Ovary (tissue), 9 donors: ENCODE results near the gene IPCEF1. TPM values are rescaled to one million over a fixed set of nuclear protein-coding genes. Genes with fewer than 3 reads are reported as not detected.
"Not testable (repeated sequence)": the region's sequence is repeated elsewhere in the genome, so short reads cannot be mapped to it uniquely, and the experiment has no call there.

Experiments used
- DNase-seq, 5 donors: peaks; one replicate each; pipeline ENCODE4 v3.0.0-alpha.2; 2019 to 2020
- H3K27ac ChIP-seq, 2 donors: fragments of 200-600 bp; one replicate each; pipeline versions ENCODE4 v1.5.1 to v1.8.0; 2019 to 2022
- H3K27me3 ChIP-seq: fragments of 200-600 bp; one replicate; pipeline ENCODE4 v1.8.0; 2022
- H3K36me3 ChIP-seq: fragments of 200-600 bp; sonication (generic); one replicate; pipeline ENCODE4 v1.5.1; 2019
- H3K4me1 ChIP-seq: one replicate; pipeline ENCODE4 v1.8.1; 2013; ENCODE audit warnings: mild to moderate bottlenecking, moderate library complexity; ENCODE audit not compliant: insufficient read depth
- H3K4me3 ChIP-seq: fragments of 200-600 bp; sonication (generic); one replicate; pipeline ENCODE4 v1.5.1; 2017
- H3K9me3 ChIP-seq, 2 donors: fragments of 200-600 bp in 1 of 2; sonication (generic) in 1 of 2; one replicate each; pipeline versions ENCODE4 v1.5.1 to v1.8.1; 2013 to 2019; ENCODE audit warnings: mild to moderate bottlenecking in 1 of 2, moderate library complexity in 1 of 2
- EP300 ChIP-seq: sonication (generic); formaldehyde crosslinking; IDR thresholded peaks from one replicate; pipeline ENCODE4 v1.6.1; 2017; ENCODE audit warnings: antibody characterized with exemption
- POLR2A ChIP-seq: fragments of 450-650 bp; IDR thresholded peaks from one replicate; pipeline ENCODE4 v1.6.1; 2017; ENCODE audit warnings: antibody characterized with exemption, mild to moderate bottlenecking, moderate library complexity
- WGBS, 3 donors: extraction: QIAGEN DNeasy Blood & Tissue Kit in 1 of 3; methylation state at CpG; one replicate each; pipeline versions ENCODE4 v1.1.5 to v1.1.7; 2013 to 2017; 5-methylcytosine and 5-hydroxymethylcytosine counted together
- intact Hi-C, 4 donors: fragments of 100-400 bp; cut with DNase I; formaldehyde crosslinking; loops; one replicate each; pipeline versions ENCODE4 v1.11.0 to v1.15.1; 2022 to 2023
- polyA plus RNA-seq, 2 donors: library from polyadenylated mRNA; stranded (reverse); fragments of 200-250 nt in 1 of 2; fragments of 350-450 nt in 1 of 2; fragmentation: Illumina TruSeq in 1 of 2; extraction: RNeasy Lipid Tissue Mini Kit (QIAGEN cat#74804) in 1 of 2; gene quantifications; one replicate each; pipeline ENCODE4 v1.2.3, GENCODE V29; 2013 to 2014
- total RNA-seq, 7 donors: library from RNA; depleted of rRNA in 2 of 7; stranded (reverse); fragments of >200 nt in 2 of 7; fragmentation: NEBNext Ultra II Directional in 3 of 7; extraction: Animal tissue kit (Norgen Biotek cat#: 25700) in 3 of 7; gene quantifications; one replicate each; pipeline versions ENCODE4 v1.1.0 to v1.2.4, GENCODE V29; 2016 to 2023
- TF ChIP-seq, protein P1 (sequence below), 3 donors: fragments of 450-650 bp in 2 of 3; fragments of 200-600 bp in 1 of 3; IDR thresholded peaks; one replicate each; pipeline versions ENCODE4 v1.5.1 to v1.8.0; 2016 to 2022; ENCODE audit warnings: antibody characterized with exemption in 3 of 3, mild to moderate bottlenecking in 1 of 3
- donor health status: DM: no; HTN: no; CAD: no; lungs with moderate emphysema.
- donor health status: DM: no; HTN: no; CAD: no.
- donor health status: Bipolar disorder and iron deficiency.
- donor health status: DM: yes; HTN: yes; CAD: no.
- donor health status: DM: no; HTN: no; CAD: no.
- donor health status: DM: yes; HTN: yes; CAD: no.

The IPCEF1 gene
- total and polyA plus RNA-seq, 9 donors = 1.3 to 3.4 (median 1.9) TPM

DNA sequence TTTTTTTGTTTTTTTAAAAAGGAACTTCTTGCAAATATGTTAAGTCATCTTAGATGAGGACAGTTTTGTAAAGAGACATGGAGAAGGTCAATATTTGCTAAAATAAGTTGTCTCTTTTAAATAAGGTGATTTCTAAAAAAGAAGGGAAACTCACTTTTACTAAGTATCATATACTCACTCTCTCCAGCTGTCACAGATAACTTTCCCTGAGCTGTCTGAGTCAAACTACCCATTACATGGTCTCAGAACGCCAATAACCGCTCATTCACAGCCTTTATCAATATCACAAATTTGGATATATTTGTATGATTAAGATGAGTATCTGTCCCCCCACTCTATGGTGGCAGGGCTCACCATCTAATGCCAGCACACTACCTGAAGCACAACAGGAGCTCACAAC, 47.6 kb downstream of the IPCEF1 start:
- no peak for DNase-seq
- no peaks in the 10 kb centered on the region for H3K36me3 ChIP-seq
- TF ChIP-seq POLR2A = no peak
- TF ChIP-seq, protein P1, sequence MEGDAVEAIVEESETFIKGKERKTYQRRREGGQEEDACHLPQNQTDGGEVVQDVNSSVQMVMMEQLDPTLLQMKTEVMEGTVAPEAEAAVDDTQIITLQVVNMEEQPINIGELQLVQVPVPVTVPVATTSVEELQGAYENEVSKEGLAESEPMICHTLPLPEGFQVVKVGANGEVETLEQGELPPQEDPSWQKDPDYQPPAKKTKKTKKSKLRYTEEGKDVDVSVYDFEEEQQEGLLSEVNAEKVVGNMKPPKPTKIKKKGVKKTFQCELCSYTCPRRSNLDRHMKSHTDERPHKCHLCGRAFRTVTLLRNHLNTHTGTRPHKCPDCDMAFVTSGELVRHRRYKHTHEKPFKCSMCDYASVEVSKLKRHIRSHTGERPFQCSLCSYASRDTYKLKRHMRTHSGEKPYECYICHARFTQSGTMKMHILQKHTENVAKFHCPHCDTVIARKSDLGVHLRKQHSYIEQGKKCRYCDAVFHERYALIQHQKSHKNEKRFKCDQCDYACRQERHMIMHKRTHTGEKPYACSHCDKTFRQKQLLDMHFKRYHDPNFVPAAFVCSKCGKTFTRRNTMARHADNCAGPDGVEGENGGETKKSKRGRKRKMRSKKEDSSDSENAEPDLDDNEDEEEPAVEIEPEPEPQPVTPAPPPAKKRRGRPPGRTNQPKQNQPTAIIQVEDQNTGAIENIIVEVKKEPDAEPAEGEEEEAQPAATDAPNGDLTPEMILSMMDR (IDR thresholded peaks at IDR 0.05) = no peak
- TF ChIP-seq EP300 = no peak
- H3K27me3 ChIP-seq = no peaks in the 10 kb centered on the region
- H3K9me3 ChIP-seq = no peaks in the 10 kb centered on the region
- 90 to 95% (median 93%) methylated on average over 2 of the region's 2 CpGs for WGBS, 3 donors
- no peak overlapping the region for H3K4me3 ChIP-seq
- intact Hi-C loops = no loop called here
- H3K4me1 ChIP-seq = no peaks in the 10 kb centered on the region
- no peak overlapping the region for H3K27ac ChIP-seq

DNA sequence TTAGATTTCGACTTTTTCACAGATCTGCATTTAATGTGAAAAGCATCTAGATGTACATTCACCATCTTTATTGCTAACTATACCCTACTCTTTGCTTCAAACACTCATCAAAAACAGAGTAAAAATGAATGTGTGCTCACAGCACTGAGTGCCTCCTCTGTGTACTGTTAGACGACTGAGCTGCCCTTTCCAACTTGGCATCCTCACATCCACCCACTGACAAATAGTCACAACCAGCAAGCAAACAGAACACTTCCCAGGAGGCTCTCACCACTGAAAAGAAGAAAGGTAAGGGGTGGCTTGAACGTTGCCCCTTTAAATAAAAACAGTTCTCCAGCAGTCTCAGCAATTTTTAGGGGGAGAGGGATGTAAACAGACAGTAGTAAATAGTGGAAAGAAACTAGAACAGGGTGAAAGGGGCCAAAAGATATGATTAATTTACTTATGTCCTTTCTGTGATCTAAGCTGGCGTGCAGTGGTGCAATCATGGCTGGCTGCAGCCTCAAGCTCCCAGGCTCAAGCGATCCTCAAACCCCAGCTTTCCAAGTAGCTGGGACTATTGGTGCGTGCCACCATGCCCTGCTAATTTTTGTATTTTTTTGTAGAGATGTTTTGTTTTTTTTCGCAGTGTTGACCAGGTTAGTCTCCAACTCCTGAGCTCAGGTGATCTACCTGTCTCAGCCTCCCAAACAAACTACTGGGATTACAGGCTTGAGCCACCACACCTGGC, 48.7 kb downstream of the IPCEF1 start:
- TF ChIP-seq POLR2A (no peak), EP300 (no peak)
- TF ChIP-seq, protein P1 (IDR thresholded peaks at IDR 0.05) = no peak
- WGBS, 3 donors = 82 to 88% (median 86%) methylated on average over 7 of the region's 7 CpGs
- Histone ChIP-seq H3K27ac (no peak overlapping the region), H3K9me3 (no peaks in the 10 kb centered on the region), H3K4me1 (peaks cover 3% of the 10 kb centered on the region), H3K27me3 (no peaks in the 10 kb centered on the region), H3K4me3 (no peak overlapping the region), H3K36me3 (no peaks in the 10 kb centered on the region)
- intact Hi-C loops = no loop called here
- no peak for DNase-seq

DNA sequence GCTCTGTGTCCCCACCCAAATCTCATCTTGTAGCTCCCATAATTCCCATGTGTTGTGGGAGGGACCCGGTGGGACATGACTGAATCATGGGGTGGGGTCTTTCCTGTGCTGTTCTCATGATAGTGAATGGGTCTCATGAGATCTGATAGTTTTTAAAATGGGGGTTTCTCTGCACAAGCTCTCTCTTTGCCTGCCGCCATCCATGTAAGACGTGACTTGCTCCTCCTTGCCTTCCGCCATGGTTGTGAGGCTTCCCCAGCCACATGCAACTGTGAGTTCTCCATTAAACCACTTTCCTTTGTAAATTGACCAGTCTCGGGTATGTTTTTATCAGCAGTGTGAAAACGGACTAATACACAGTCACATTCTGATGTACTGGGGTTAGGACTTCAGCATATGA, 49.5 kb downstream of the IPCEF1 start:
- H3K27ac ChIP-seq, intact Hi-C loops: not testable (repeated sequence)
- 96 to 99% (median 96%) methylated on average over 6 of the region's 6 CpGs for WGBS, 3 donors

DNA sequence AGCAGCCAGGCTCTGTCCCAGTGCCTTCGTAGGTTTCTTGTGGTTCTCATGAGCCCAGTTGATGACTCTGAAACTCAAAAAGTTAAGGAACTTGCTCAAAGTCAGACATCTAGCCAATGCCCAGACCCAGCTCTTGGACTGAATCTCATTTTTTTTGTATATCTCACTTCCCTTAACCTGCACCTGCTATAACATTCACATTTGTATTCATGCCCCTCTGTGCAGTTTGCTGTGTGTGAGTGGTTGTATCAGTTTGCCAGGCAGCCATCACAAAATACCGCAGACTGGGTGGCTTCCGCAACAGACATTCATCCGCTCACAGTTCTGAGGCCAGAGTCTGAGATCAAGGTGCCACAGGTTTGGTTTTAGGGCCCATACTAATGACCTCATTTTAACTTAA, 49.9 kb downstream of the IPCEF1 start:
- H3K4me1 ChIP-seq = peaks cover 5% of the 10 kb centered on the region
- H3K4me3 ChIP-seq = no peak overlapping the region
- no peak for DNase-seq
- no peaks in the 10 kb centered on the region for H3K36me3 ChIP-seq
- 94 to 100% (median 97%) methylated on average over 4 of the region's 4 CpGs for WGBS, 3 donors
- no peaks in the 10 kb centered on the region for H3K9me3 ChIP-seq
- H3K27me3 ChIP-seq = no peaks in the 10 kb centered on the region
- intact Hi-C loops = no loop called here
- H3K27ac ChIP-seq = no peak overlapping the region
- no peak for TF ChIP-seq POLR2A
- TF ChIP-seq, protein P1 (IDR thresholded peaks at IDR 0.05) = no peak
- no peak for TF ChIP-seq EP300

More for the DNA sequence above, 49.5 kb downstream of the IPCEF1 start:
- not testable (repeated sequence) for DNase-seq, H3K4me3 ChIP-seq, H3K4me1 ChIP-seq, H3K9me3 ChIP-seq, H3K27me3 ChIP-seq, H3K36me3 ChIP-seq

DNA sequence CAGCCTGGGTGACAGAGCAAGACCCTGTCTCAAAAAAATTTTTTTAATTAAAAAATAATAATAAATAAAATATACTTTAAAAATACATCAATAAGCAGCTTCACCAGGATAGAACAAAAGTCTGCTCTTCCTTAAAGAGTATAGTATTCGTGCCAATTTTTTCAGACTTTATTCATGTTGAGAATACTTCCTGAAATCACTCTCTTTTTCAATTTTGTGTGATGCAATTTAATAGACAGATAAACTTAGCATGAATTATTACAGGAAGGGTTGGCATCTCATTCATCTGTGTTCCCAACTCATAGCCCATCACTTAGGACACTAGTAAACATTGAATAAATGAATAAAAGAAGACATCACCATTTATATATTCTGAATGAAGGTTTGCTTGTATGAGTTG, 52.4 kb downstream of the IPCEF1 start:
- DNase-seq = no peak

DNA sequence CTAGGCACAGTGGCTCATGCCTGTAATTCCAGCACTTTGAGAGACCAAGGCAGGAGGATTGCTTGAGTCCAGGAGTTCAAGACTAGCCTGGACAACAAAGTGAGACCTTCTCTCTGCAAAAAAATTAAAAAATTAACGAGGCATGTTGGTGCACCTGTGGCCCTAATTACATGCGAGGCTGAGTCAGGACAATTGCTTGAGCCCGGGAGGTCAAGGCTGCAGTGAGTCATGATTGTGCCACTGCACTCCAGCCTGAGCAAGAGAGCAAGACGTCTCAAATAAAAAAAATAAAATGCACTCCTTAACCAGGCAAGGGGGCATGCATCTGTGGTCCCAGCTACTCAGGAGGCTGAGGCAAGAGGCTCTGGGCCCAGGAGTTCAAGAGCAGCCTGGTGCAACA, 53.0 kb downstream of the IPCEF1 start:
- H3K4me1 ChIP-seq, H3K4me3 ChIP-seq, intact Hi-C loops, H3K9me3 ChIP-seq, H3K27me3 ChIP-seq, H3K36me3 ChIP-seq, H3K27ac ChIP-seq: not testable (repeated sequence)
- WGBS, 3 donors = 34 to 53% (median 35%) methylated on average over 4 of the region's 4 CpGs
- DNase-seq = peak in 1 of 5 donors; percentile 22

More for the DNA sequence above, 52.4 kb downstream of the IPCEF1 start:
- intact Hi-C loops = no loop called here
- H3K27ac ChIP-seq = no peak overlapping the region
- no peaks in the 10 kb centered on the region for H3K36me3 ChIP-seq
- no peak overlapping the region for H3K4me3 ChIP-seq
- peaks cover 5% of the 10 kb centered on the region for H3K4me1 ChIP-seq
- no peaks in the 10 kb centered on the region for H3K9me3 ChIP-seq
- no peaks in the 10 kb centered on the region for H3K27me3 ChIP-seq
- TF ChIP-seq EP300 (no peak), POLR2A (no peak)
- TF ChIP-seq, protein P1 (IDR thresholded peaks at IDR 0.05) = no peak
- WGBS, 3 donors = 69 to 85% (median 79%) methylated on average over 1 of the region's 1 CpG
